ENCODE results near the gene COX14.
"Not testable (repeated sequence)": the region's sequence is repeated elsewhere in the genome, so short reads cannot be mapped to it uniquely, and the experiment has no call there.

Gene COX14

GRCh38 chr12:50110762-50111351, 1.2 kb upstream of the COX14 start:
- DNase-seq, result peak; percentile 60

- no peak for DNase-seq
Observed at GRCh38 chr12:50111395-50111692, 692 bp upstream of the COX14 start.

GRCh38 chr12:50112456-50113218, 601 bp downstream of the COX14 start:
- DNase-seq, result peak; percentile 85

GRCh38 chr12:50117057-50117622, 5.1 kb downstream of the COX14 start:
- DNase-seq, result no peak

- no peak for DNase-seq
Observed at GRCh38 chr12:50119387-50119786, 7.4 kb downstream of the COX14 start.

- DNase-seq, result no peak
Observed at GRCh38 chr12:50120521-50120920, 8.5 kb downstream of the COX14 start.

- no peak for DNase-seq
Observed at GRCh38 chr12:50120953-50121352, 8.9 kb downstream of the COX14 start.

GRCh38 chr12:50121641-50122040, 9.6 kb downstream of the COX14 start:
- no peak for DNase-seq

GRCh38 chr12:50123203-50123602, 11.2 kb downstream of the COX14 start:
- DNase-seq, result no peak

- no peak for DNase-seq
Observed at GRCh38 chr12:50127546-50127945, 15.5 kb downstream of the COX14 start.

- no peak for DNase-seq
Observed at GRCh38 chr12:50129290-50129689, 17.3 kb downstream of the COX14 start.

GRCh38 chr12:50132505-50133135, 20.6 kb downstream of the COX14 start:
- DNase-seq, result peak; percentile 63

GRCh38 chr12:50142993-50143392, 31.0 kb downstream of the COX14 start:
- DNase-seq, result no peak

- DNase-seq, result no peak
Observed at GRCh38 chr12:50145439-50145838, 33.4 kb downstream of the COX14 start.

GRCh38 chr12:50147281-50147680, 35.2 kb downstream of the COX14 start:
- DNase-seq, result no peak

GRCh38 chr12:50148011-50148410, 36.0 kb downstream of the COX14 start:
- DNase-seq, result not testable (repeated sequence)

GRCh38 chr12:50149311-50149710, 37.3 kb downstream of the COX14 start:
- no peak for DNase-seq

- DNase-seq, result no peak
Observed at GRCh38 chr12:50151047-50151687, 39.1 kb downstream of the COX14 start.

GRCh38 chr12:50154947-50155346, 42.9 kb downstream of the COX14 start:
- DNase-seq, result not testable (repeated sequence)

GRCh38 chr12:50156641-50157040, 44.6 kb downstream of the COX14 start:
- DNase-seq, result no peak

GRCh38 chr12:50157259-50157658, 45.2 kb downstream of the COX14 start:
- DNase-seq, result no peak

- no peak for DNase-seq
Observed at GRCh38 chr12:50160643-50161042, 48.6 kb downstream of the COX14 start.

GRCh38 chr12:50162230-50162629, 50.2 kb downstream of the COX14 start:
- no peak for DNase-seq

- no peak for DNase-seq
Observed at GRCh38 chr12:50164963-50165362, 52.9 kb downstream of the COX14 start.
